PC-9 (cell line): ENCODE results near the gene STPG3. TPM values are rescaled to one million over a fixed set of nuclear protein-coding genes. Genes with fewer than 3 reads are reported as not detected.

Experiments
- BruUV-seq: library from RNA; stranded (reverse); fragments of 400-500 nt; replicated peaks from 2 replicates; lab custom pipeline; 2021; lab: Mats Ljungman, UMichigan
- CTCF ChIA-PET: fragments of 300-600 bp; sonication (Branson Sonifier 250); formaldehyde crosslinking; loops from one replicate; lab custom pipeline; 2022; ENCODE audit warnings: antibody characterized with exemption; lab: Charles Lee
- POLR2A ChIA-PET: fragments of 300-600 bp; sonication (Branson Sonifier 250); formaldehyde crosslinking; loops from one replicate; lab custom pipeline; 2022; ENCODE audit warnings: antibody characterized with exemption; ENCODE audit not compliant: unreplicated experiment; lab: Charles Lee
- DNase-seq, 2 experiments: peaks; one replicate each; pipeline versions ENCODE4 v3.0.0 to v3.0.0-alpha.2; 2015 to 2022; ENCODE audit warnings: mixed read lengths in 1 of 2
- H2AFZ ChIP-seq: fragments of 200-600 bp; sonication (generic); 2 replicates; pipeline ENCODE4 v1.8.1; 2017; ENCODE audit warnings: antibody characterized with exemption
- H3F3A ChIP-seq: fragments of 200-600 bp; sonication (generic); 2 replicates; pipeline ENCODE4 v1.8.1; 2017; ENCODE audit warnings: antibody characterized with exemption, mild to moderate bottlenecking, low read depth; ENCODE audit not compliant: insufficient read depth
- H3K27ac ChIP-seq: fragments of 200-600 bp; sonication (generic); 2 replicates; pipeline ENCODE4 v1.6.1; 2016; ENCODE audit warnings: mixed run types
- H3K27me3 ChIP-seq: fragments of 200-600 bp; sonication (generic); 2 replicates; pipeline ENCODE4 v1.6.1; 2016; ENCODE audit warnings: low read depth, mixed run types; ENCODE audit not compliant: insufficient read depth
- H3K36me3 ChIP-seq: fragments of 200-600 bp; sonication (generic); 2 replicates; pipeline ENCODE4 v1.6.1; 2016; ENCODE audit warnings: low read depth, mixed run types
- H3K4me1 ChIP-seq: fragments of 200-600 bp; sonication (generic); replicated peaks from 2 replicates; pipeline ENCODE4 v1.6.1; 2016; ENCODE audit warnings: mixed run types; ENCODE audit not compliant: insufficient read depth
- H3K4me2 ChIP-seq: fragments of 200-600 bp; sonication (generic); 2 replicates; pipeline ENCODE4 v1.6.1; 2017; ENCODE audit warnings: mixed run types
- H3K4me3 ChIP-seq: fragments of 200-600 bp; sonication (generic); 2 replicates; pipeline ENCODE4 v1.6.1; 2016; ENCODE audit warnings: mixed run types
- H3K79me2 ChIP-seq: fragments of 200-600 bp; sonication (generic); 2 replicates; pipeline ENCODE4 v1.6.1; 2017; ENCODE audit warnings: low read depth, mixed run types
- H3K9me2 ChIP-seq: fragments of 200-600 bp; sonication (generic); 2 replicates; pipeline ENCODE4 v1.8.1; 2017; ENCODE audit warnings: mild to moderate bottlenecking; ENCODE audit not compliant: insufficient read depth
- H3K9me3 ChIP-seq: fragments of 200-600 bp; sonication (generic); 2 replicates; pipeline ENCODE4 v1.8.1; 2016; ENCODE audit warnings: low read depth; ENCODE audit not compliant: insufficient read depth
- H4K20me1 ChIP-seq: fragments of 200-600 bp; sonication (generic); 2 replicates; pipeline ENCODE4 v1.8.1; 2017; ENCODE audit not compliant: insufficient read depth
- CTCF ChIP-seq: fragments of 200-600 bp; sonication (generic); conservative IDR thresholded peaks from 2 replicates; pipeline ENCODE4 v1.6.1; 2017; ENCODE audit warnings: mixed run types, antibody characterized with exemption, mild to moderate bottlenecking, moderate library complexity
- EZH2 ChIP-seq: fragments of 200-600 bp; sonication (generic); IDR thresholded peaks from 2 replicates; pipeline ENCODE4 v1.8.0; 2017; ENCODE audit warnings: antibody characterized with exemption, low read depth
- intact Hi-C: fragments of 100-400 bp; cut with micrococcal nuclease; formaldehyde crosslinking; loops from one replicate; pipeline ENCODE4 v1.10.0; 2022; ENCODE audit not compliant: unreplicated experiment
- total RNA-seq: library from RNA; stranded (reverse); gene quantifications from 2 replicates; pipeline ENCODE4 v1.2.3, GENCODE V29; 2021

STPG3 gene
- total RNA-seq, 1 experiment from 2014 or later = 0.46 TPM

GRCh38 chr9:137223078-137223970 is 27.8 kb upstream of the STPG3 start:
- Histone ChIP-seq H3F3A (peaks cover 65% of the 10 kb centered on the region), H3K9me3 (no peaks in the 10 kb centered on the region), H3K79me2 (peaks cover 7% of the 10 kb centered on the region; the same call in 1 of the 2 replicates), H3K4me3 (peak overlapping the region; percentile 90), H3K4me2 (peak overlapping the region; percentile 99), H3K9me2 (no peaks in the 10 kb centered on the region), H3K27me3 (no peaks in the 10 kb centered on the region), H3K36me3 (no peaks in the 10 kb centered on the region), H4K20me1 (no peaks in the 10 kb centered on the region), H3K4me1 (peaks cover 54% of the 10 kb centered on the region), H3K27ac (peak overlapping the region; percentile 79), H2AFZ (peak overlapping the region; percentile 81)
- ChIA-PET POLR2A (interaction anchor here (0.6 to 1.8 kb wide), 10 partner anchors 13 to 433 kb away, joined by 3 to 18 read pairs (median 11); partner anchors contain the start of genes ANAPC2, SSNA1 and TUBB4B), CTCF (interaction anchor here (0.6 to 0.9 kb wide), 5 partner anchors 13 to 222 kb away, joined by 3 to 8 read pairs (median 5); no protein-coding TSS in a partner anchor)
- peak; percentile 95 to 99 for DNase-seq
- no peak for TF ChIP-seq CTCF
- TF ChIP-seq EZH2 = no peak
- intact Hi-C loops = loop anchor here (1.0 kb wide), 1 partner anchor 25 kb away; no protein-coding TSS in a partner anchor
- no TSS peak for BruUV-seq

GRCh38 chr9:137224830-137225694 is 26.0 kb upstream of the STPG3 start, which contains the start of gene CYSRT1:
Gene CYSRT1, plus strand, starts transcription at chr9:137225174. Its CDS starts 448 bp downstream, at chr9:137225622.
- Histone ChIP-seq H3K79me2 (peaks cover 7% of the 10 kb centered on the region; the same call in 1 of the 2 replicates), H3K9me2 (no peaks in the 10 kb centered on the region), H3K4me1 (peaks cover 55% of the 10 kb centered on the region), H3K36me3 (no peaks in the 10 kb centered on the region), H4K20me1 (no peaks in the 10 kb centered on the region), H3K4me2 (peak within 1 kb of the TSS; percentile 99), H3F3A (peaks cover 53% of the 10 kb centered on the region), H3K27ac (peak within 1 kb of the TSS; percentile 79), H2AFZ (peak within 1 kb of the TSS; percentile 81; the same call in 1 of the 2 replicates), H3K9me3 (no peaks in the 10 kb centered on the region), H3K27me3 (no peaks in the 10 kb centered on the region), H3K4me3 (peak within 1 kb of the TSS; percentile 90)
- ChIA-PET POLR2A (interaction anchor here (0.6 to 1.0 kb wide), 5 partner anchors 13 to 436 kb away, joined by 3 to 6 read pairs (median 3); no protein-coding TSS in a partner anchor), CTCF (interaction anchor here (0.6 kb wide), 2 partner anchors 34 to 171 kb away, joined by 3 to 9 read pairs; partner anchors contain the start of gene ENTPD2)
- intact Hi-C loops = no loop called here
- TF ChIP-seq CTCF (no peak), EZH2 (no peak)
- BruUV-seq = TSS peak; percentile 74
- DNase-seq = peak; percentile 81 to 93
